ENCODE measurements around the gene ORMDL2. TPM values are rescaled to one million over a fixed set of nuclear protein-coding genes. Genes with fewer than 3 reads are reported as not detected.
"Not testable (repeated sequence)": the region's sequence is repeated elsewhere in the genome, so short reads cannot be mapped to it uniquely, and the experiment has no call there.

Gene ORMDL2
- polyA plus RNA-seq, 4 donors = 17.7 to 35.6 (median 34.0) TPM

- DNase-seq (ENCODE audit: low read depth in 4 of 4, low spot score in 3 of 4) = no peak
Observed at GRCh38 chr12:55850401-55850800, 32.6 kb downstream of the ORMDL2 start.

- DNase-seq (ENCODE audit: low read depth in 4 of 4, low spot score in 3 of 4) = no peak
Observed at GRCh38 chr12:55850893-55851292, 33.1 kb downstream of the ORMDL2 start.

DNA sequence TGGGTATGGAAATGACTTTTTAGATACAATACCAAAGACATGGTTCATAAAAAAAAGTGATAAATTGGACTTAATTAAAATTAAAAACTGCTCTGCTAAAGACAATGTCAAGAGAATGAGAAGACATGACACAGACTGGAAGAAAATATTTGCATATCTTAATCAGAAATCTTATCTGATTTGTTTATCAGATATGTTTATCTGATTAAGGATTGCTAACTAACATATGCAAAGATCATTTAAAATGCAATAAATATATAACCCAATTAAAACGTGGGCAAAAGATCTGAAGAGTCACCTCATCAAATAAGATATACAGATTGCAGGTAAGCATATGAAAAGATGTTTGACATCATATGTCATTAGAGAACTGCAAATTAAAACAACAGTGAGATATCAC, 34.9 kb downstream of the ORMDL2 start:
- DNase-seq (ENCODE audit: low read depth in 4 of 4, low spot score in 3 of 4) = no peak

GRCh38 chr12:55861396-55861795, 43.6 kb downstream of the ORMDL2 start:
- no peak for DNase-seq (ENCODE audit: low read depth in 4 of 4, low spot score in 3 of 4)

DNA sequence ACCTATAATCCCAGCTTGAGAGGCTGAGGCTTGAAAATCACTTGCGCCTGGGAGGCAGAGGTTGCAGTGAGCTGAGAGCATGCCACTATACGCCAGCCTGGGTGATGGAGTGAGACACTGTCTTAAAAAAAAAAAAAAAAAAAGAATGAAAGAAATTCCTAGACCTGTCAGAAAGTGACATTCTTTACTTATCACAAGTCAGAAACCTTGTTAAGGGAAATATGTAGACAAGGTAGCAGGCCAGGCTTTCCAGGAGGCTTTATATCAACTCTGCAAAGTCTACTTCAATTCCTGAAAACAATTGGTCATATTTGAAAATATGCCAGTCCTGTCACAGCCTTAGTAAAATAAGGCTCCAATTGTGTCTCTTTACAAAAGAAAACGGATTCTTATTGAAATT, 44.0 kb downstream of the ORMDL2 start:
- no peak for DNase-seq (ENCODE audit: low read depth in 4 of 4, low spot score in 3 of 4)

GRCh38 chr12:55862286-55862685, 44.4 kb downstream of the ORMDL2 start:
- no peak for DNase-seq (ENCODE audit: low read depth in 4 of 4, low spot score in 3 of 4)

DNA sequence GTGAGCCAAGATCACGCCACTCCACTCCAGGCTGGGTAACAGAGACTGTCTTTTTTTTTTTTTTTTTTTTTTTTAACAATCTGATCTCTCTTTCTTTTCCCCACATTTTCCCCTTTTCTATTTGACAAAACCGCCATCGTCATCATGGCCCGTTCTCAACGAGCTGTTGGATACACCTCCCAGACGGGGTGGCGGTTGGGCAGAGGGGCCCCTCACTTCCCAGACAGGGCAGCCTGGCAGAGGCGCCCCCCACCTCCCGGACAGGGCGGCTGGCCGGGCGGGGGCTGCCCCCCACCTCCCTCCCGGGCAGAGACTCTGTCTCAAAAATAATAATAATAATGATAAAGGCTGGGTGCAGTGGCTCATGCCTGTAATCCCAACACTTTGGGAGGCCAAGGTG, 45.1 kb downstream of the ORMDL2 start:
- DNase-seq (ENCODE audit: low read depth in 4 of 4, low spot score in 3 of 4) = not testable (repeated sequence)

GRCh38 chr12:55865327-55865726, 47.5 kb downstream of the ORMDL2 start:
- DNase-seq (ENCODE audit: low read depth in 4 of 4, low spot score in 3 of 4) = no peak

DNA sequence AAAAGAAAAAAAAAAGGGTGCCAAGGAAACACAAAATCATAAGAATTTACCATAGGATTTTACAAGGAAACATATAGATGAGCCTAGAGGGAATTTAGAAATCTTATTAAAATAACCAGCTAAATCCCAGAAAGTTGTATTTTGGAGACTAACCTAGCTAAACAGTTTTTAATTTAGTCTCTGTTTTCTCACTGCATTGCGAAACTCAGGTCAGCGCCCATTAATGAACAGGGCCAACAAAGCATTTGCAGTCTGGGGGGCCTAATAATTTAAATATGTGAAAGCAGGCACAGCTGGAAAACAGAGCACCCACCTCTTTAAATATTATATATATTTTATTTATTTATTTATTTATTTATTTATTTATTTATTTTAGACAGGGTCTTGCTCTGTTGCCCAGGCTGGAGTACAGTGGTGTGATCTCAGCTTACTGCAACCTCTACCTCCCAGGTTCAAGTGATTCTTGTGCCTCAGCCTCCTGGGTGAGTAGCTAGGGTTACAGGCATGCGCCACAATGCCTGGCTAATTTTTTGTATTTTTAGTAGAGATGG, 48.7 kb downstream of the ORMDL2 start:
- not testable (repeated sequence) for DNase-seq (ENCODE audit: low read depth in 4 of 4, low spot score in 3 of 4)

Other genes starting within 250 kb of the ORMDL2 start
- not detected for gene OR2AP1, start 245.6 kb upstream of the ORMDL2 start, polyA plus RNA-seq (ENCODE audit: insufficient read length in 4 of 4)
- not detected for gene OR10P1, start 181.1 kb upstream of the ORMDL2 start, polyA plus RNA-seq (ENCODE audit: insufficient read length in 4 of 4)
- gene ITGA7, start 110.1 kb upstream of the ORMDL2 start, polyA plus RNA-seq (ENCODE audit: insufficient read length in 4 of 4) = 10 to 100 TPM; 21.1 to 46.5 (median 39.0) TPM
- gene BLOC1S1, start 102.0 kb upstream of the ORMDL2 start, polyA plus RNA-seq (ENCODE audit: insufficient read length in 4 of 4) = 100 to 1,000 TPM in 3 of 4 donors, 10 to 100 TPM in 1; 79.4 to 122 (median 114) TPM
- 10 to 100 TPM in 3 of 4 donors, 1 to 10 TPM in 1; 8.4 to 38.2 (median 21.1) TPM for gene RDH5, start 97.6 kb upstream of the ORMDL2 start, polyA plus RNA-seq (ENCODE audit: insufficient read length in 4 of 4)
- gene CD63, start 89.0 kb upstream of the ORMDL2 start, polyA plus RNA-seq (ENCODE audit: insufficient read length in 4 of 4) = 100 to 1,000 TPM; 617 to 773 (median 715) TPM
- gene GDF11, start 74.9 kb upstream of the ORMDL2 start, polyA plus RNA-seq (ENCODE audit: insufficient read length in 4 of 4) = 10 to 100 TPM; 21.1 to 26.2 (median 23.8) TPM
- 100 to 1,000 TPM; 101 to 141 (median 116) TPM for gene SARNP, start 317 bp upstream of the ORMDL2 start, polyA plus RNA-seq (ENCODE audit: insufficient read length in 4 of 4)
- gene DNAJC14, start 11.5 kb downstream of the ORMDL2 start, polyA plus RNA-seq (ENCODE audit: insufficient read length in 4 of 4) = 10 to 100 TPM; 31.7 to 43.6 (median 39.2) TPM
- 1 to 10 TPM in 3 of 4 donors, under 1 TPM in 1; 0.99 to 9.0 (median 1.1) TPM for gene MMP19, start 24.9 kb downstream of the ORMDL2 start, polyA plus RNA-seq (ENCODE audit: insufficient read length in 4 of 4)
- 10 to 100 TPM; 28.1 to 39.1 (median 35.7) TPM for gene PYM1, start 109.9 kb downstream of the ORMDL2 start, polyA plus RNA-seq (ENCODE audit: insufficient read length in 4 of 4)
- gene DGKA, start 113.1 kb downstream of the ORMDL2 start, polyA plus RNA-seq (ENCODE audit: insufficient read length in 4 of 4) = 10 to 100 TPM; 18.2 to 28.1 (median 23.5) TPM
- 1 to 10 TPM; 2.0 to 4.2 (median 3.2) TPM for gene PMEL, start 148.0 kb downstream of the ORMDL2 start, polyA plus RNA-seq (ENCODE audit: insufficient read length in 4 of 4)
- 10 to 100 TPM; 58.8 to 71.5 (median 66.9) TPM for gene CDK2, start 148.8 kb downstream of the ORMDL2 start, polyA plus RNA-seq (ENCODE audit: insufficient read length in 4 of 4)
- 100 to 1,000 TPM; 140 to 172 (median 166) TPM for gene RAB5B, start 156.0 kb downstream of the ORMDL2 start, polyA plus RNA-seq (ENCODE audit: insufficient read length in 4 of 4)
- gene SUOX, start 179.2 kb downstream of the ORMDL2 start, polyA plus RNA-seq (ENCODE audit: insufficient read length in 4 of 4) = 10 to 100 TPM; 34.7 to 50.6 (median 45.9) TPM
- 10 to 100 TPM; 16.3 to 24.3 (median 17.7) TPM for gene IKZF4, start 203.0 kb downstream of the ORMDL2 start, polyA plus RNA-seq (ENCODE audit: insufficient read length in 4 of 4)
- 100 to 1,000 TPM in 3 of 4 donors, 10 to 100 TPM in 1; 92.7 to 593 (median 231) TPM for gene RPS26, start 223.9 kb downstream of the ORMDL2 start, polyA plus RNA-seq (ENCODE audit: insufficient read length in 4 of 4)

Data from left renal pelvis (tissue), 4 donors.